ENCODE measurements around the gene SLC10A4. TPM values are rescaled to one million over a fixed set of nuclear protein-coding genes. Genes with fewer than 3 reads are reported as not detected.

SLC10A4 gene
- total RNA-seq, 2 experiments from 2014 or later: not detected

DNA sequence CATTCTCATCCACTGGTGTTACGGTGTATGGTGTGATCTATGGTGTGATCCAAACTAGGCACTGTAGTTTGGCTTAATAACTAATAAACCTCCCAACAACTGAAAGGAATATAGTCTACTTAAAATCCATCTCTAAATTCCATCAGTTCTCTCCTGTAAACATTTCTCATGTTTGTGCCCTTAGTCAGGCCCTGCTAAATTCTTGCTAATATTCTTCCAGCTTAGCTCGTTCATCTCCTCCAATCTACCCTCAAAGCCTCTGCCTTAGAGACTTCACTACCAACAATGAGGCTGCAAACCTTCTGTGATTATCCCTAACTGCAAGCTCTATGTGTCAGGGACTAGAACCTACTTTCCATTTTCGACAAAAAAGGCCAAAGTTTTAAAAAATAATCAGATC, 35.0 kb downstream of the SLC10A4 start:
- peaks cover 50% of the 10 kb centered on the region for H3K36me3 Mint-ChIP-seq (ENCODE audit: low read depth)
- no peak overlapping the region for H3K4me3 Mint-ChIP-seq
- H3K9me3 Mint-ChIP-seq (ENCODE audit: insufficient read depth): no peaks in the 10 kb centered on the region
- H3K4me1 Mint-ChIP-seq (ENCODE audit: low read depth): no peaks in the 10 kb centered on the region
- ChIA-PET POLR2A (no interaction called here), CTCF (no interaction called here)
- no peak for DNase-seq
- H3K27ac Mint-ChIP-seq: no peak overlapping the region
- H3K27me3 Mint-ChIP-seq (ENCODE audit: low read depth): no peaks in the 10 kb centered on the region
- no peak for ATAC-seq

DNA sequence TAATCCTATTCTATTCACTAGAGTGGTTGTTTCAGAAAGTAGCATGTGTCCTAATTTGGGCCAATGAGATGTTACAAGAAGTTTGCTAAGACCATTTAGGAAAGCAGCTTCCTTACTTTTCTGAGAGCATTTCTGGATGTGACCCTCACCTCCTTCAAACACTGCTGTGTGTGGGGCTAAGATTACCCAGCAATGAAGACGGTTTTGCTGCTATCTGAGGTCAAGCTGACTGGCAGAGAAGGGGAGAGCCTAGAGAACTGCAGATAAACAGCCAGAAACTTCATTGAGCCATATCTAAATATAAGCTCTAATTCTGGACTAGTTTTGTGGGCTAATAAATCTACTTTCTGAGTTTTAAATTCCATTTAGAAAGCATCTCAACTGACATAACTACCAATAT, 43.3 kb downstream of the SLC10A4 start:
- ATAC-seq (no peak), DNase-seq (no peak)
- Mint-ChIP-seq H3K27ac (no peak overlapping the region), H3K27me3 (ENCODE audit: low read depth) (no peaks in the 10 kb centered on the region), H3K4me3 (no peak overlapping the region), H3K4me1 (ENCODE audit: low read depth) (peaks cover 4% of the 10 kb centered on the region), H3K9me3 (ENCODE audit: insufficient read depth) (no peaks in the 10 kb centered on the region), H3K36me3 (ENCODE audit: low read depth) (peaks cover 55% of the 10 kb centered on the region)
- CTCF ChIA-PET: interaction anchor here (1.1 to 1.8 kb wide), 2 partner anchors 19 to 39 kb away, joined by 4 to 5 read pairs; no protein-coding TSS in a partner anchor
- POLR2A ChIA-PET: no interaction called here

- Mint-ChIP-seq H3K4me1 (ENCODE audit: low read depth) (no peaks in the 10 kb centered on the region), H3K27ac (no peak overlapping the region), H3K4me3 (no peak overlapping the region), H3K9me3 (ENCODE audit: insufficient read depth) (no peaks in the 10 kb centered on the region), H3K27me3 (ENCODE audit: low read depth) (no peaks in the 10 kb centered on the region), H3K36me3 (ENCODE audit: low read depth) (peaks cover 52% of the 10 kb centered on the region)
- no peak for DNase-seq
- ChIA-PET POLR2A (no interaction called here), CTCF (no interaction called here)
- ATAC-seq: no peak
Observed at GRCh38 chr4:48538358-48538757, 55.2 kb downstream of the SLC10A4 start.

Other genes with a start within 250 kb of the SLC10A4 start
- 1 to 10 TPM; 2.7 to 3.4 TPM for gene TEC, start 213.5 kb upstream of the SLC10A4 start, total RNA-seq
- 10 to 100 TPM; 61.3 to 61.6 TPM for gene SLAIN2, start 141.8 kb upstream of the SLC10A4 start, total RNA-seq
- not detected for gene ZAR1, start 6.9 kb downstream of the SLC10A4 start, total RNA-seq

All from activated CD8-positive, alpha-beta T cell treated with anti-CD3 and anti-CD28 coated beads, Interleukin-2, amount 10 ng/mL, durations not matched to agents 7 days and 5 days (primary cell).